ENCODE data around the gene MS4A10. TPM values are rescaled to one million over a fixed set of nuclear protein-coding genes. Genes with fewer than 3 reads are reported as not detected.

MS4A10 gene
- total and polyA plus RNA-seq, 5 donors from 2014 or later = not detected

DNA sequence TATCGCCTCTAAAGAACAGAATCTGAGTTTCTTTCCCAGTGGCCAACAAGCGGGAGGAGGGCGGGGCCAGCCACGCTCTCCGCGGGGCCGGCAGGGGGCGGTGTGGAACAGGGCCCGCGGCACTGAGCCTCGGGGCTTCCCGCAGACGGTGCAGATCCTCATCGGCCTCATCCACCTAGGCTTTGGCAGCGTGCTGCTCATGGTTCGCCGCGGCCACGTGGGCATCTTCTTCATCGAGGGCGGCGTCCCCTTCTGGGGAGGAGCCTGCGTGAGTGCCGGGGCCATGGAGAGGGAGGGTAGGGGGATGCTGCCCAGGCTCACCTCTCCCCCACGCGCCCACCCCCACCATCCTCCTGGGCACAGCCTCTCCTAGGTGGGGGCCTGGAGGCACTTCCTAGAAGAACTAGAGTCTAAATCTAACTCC, 17.7 kb upstream of the MS4A10 start:
- H3K27me3 ChIP-seq (ENCODE audit: control insufficient read depth, insufficient read depth, low read length) = no peaks in the 10 kb centered on the region
- no peak overlapping the region for H3K27ac Mint-ChIP-seq
- no peak overlapping the region for H3K4me3 Mint-ChIP-seq
- H3K4me1 Mint-ChIP-seq = peaks cover 0 to 3% (median 0%) of the 10 kb centered on the region in 4 donors
- no peak for DNase-seq
- H3K27ac ChIP-seq (ENCODE audit: insufficient read depth, low read length, poor library complexity, severe bottlenecking) = no peak overlapping the region
- no peak for ATAC-seq (ENCODE audit: low read depth in 2 of 2)
- H3K27me3 Mint-ChIP-seq = peaks cover 16% of the 10 kb centered on the region
- H3K36me3 ChIP-seq (ENCODE audit: control insufficient read depth, insufficient read depth, low read length) = no peaks in the 10 kb centered on the region
- no peaks in the 10 kb centered on the region for H3K4me1 ChIP-seq (ENCODE audit: control insufficient read depth, insufficient read depth, low read length, poor library complexity, severe bottlenecking)
- no peak overlapping the region for H3K4me3 ChIP-seq (ENCODE audit: low read depth, low read length)
- no peaks in the 10 kb centered on the region for H3K9me3 ChIP-seq (ENCODE audit: control insufficient read depth in 2 of 2, low read length in 2 of 2)
- H3K36me3 Mint-ChIP-seq = no peaks in the 10 kb centered on the region
- peaks cover 0 to 2% (median 0%) of the 10 kb centered on the region in 7 donors for H3K9me3 Mint-ChIP-seq

DNA sequence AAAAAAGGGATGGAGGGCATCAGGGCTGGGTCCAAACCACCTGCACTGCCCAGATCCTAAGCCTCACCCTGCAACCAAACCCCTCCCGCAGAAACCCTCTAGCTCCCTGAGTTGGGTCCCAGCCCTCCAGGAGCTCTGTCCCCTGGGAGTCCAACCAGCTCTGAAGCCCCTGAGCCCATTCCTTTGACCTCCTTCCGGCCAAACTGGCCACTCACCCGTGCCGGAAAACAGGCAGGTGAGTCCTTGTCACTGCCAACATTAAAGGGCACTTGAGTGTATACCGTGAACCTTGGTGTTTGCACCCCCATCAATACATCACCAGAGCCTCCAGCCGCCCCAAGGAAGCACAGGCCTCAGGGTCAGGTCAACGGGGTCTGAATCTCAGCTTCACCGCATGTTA, 16.9 kb upstream of the MS4A10 start:
- no peak overlapping the region for H3K27ac ChIP-seq (ENCODE audit: insufficient read depth, low read length, poor library complexity, severe bottlenecking)
- no peak overlapping the region for H3K4me3 ChIP-seq (ENCODE audit: low read depth, low read length)
- no peaks in the 10 kb centered on the region for H3K36me3 ChIP-seq (ENCODE audit: control insufficient read depth, insufficient read depth, low read length)
- Mint-ChIP-seq H3K27ac (no peak overlapping the region), H3K36me3 (no peaks in the 10 kb centered on the region), H3K4me3 (no peak overlapping the region), H3K4me1 (peaks cover 0 to 3% (median 0%) of the 10 kb centered on the region in 4 donors), H3K9me3 (peaks cover 0 to 2% (median 0%) of the 10 kb centered on the region in 7 donors), H3K27me3 (peaks cover 16% of the 10 kb centered on the region)
- no peaks in the 10 kb centered on the region for H3K9me3 ChIP-seq (ENCODE audit: control insufficient read depth in 2 of 2, low read length in 2 of 2)
- no peaks in the 10 kb centered on the region for H3K4me1 ChIP-seq (ENCODE audit: control insufficient read depth, insufficient read depth, low read length, poor library complexity, severe bottlenecking)
- DNase-seq (no peak), ATAC-seq (ENCODE audit: low read depth in 2 of 2) (no peak)
- H3K27me3 ChIP-seq (ENCODE audit: control insufficient read depth, insufficient read depth, low read length) = no peaks in the 10 kb centered on the region

DNA sequence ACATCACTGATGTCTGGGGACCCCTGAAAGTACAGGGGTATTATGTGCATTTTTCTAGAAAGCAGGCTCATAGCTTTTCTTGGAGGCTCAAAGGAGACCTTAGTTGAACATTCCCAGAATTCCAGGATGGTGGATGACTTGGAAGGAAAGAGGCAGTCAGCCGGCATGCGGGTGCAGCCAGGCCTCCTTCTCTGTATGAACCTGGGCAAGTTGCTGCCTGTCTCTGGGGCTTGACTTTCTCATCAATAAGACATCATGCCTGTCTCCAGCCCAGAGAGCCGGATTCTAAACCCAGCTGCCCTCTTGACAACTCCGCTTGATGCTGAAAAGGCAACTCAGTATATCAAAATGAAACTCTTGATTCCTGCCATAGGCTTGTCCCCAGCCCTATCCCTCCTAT, 15.9 kb upstream of the MS4A10 start:
- H3K4me1 ChIP-seq (ENCODE audit: control insufficient read depth, insufficient read depth, low read length, poor library complexity, severe bottlenecking) = no peaks in the 10 kb centered on the region
- H3K4me1 Mint-ChIP-seq = peaks cover 0 to 3% (median 0%) of the 10 kb centered on the region in 4 donors
- no peak for DNase-seq
- H3K27ac ChIP-seq (ENCODE audit: insufficient read depth, low read length, poor library complexity, severe bottlenecking) = no peak overlapping the region
- peaks cover 16% of the 10 kb centered on the region for H3K27me3 Mint-ChIP-seq
- H3K36me3 ChIP-seq (ENCODE audit: control insufficient read depth, insufficient read depth, low read length) = no peaks in the 10 kb centered on the region
- H3K9me3 ChIP-seq (ENCODE audit: control insufficient read depth in 2 of 2, low read length in 2 of 2) = no peaks in the 10 kb centered on the region
- H3K9me3 Mint-ChIP-seq = peaks cover 0 to 2% (median 0%) of the 10 kb centered on the region in 7 donors
- H3K27ac Mint-ChIP-seq = no peak overlapping the region
- H3K4me3 Mint-ChIP-seq = no peak overlapping the region
- no peak overlapping the region for H3K4me3 ChIP-seq (ENCODE audit: low read depth, low read length)
- H3K27me3 ChIP-seq (ENCODE audit: control insufficient read depth, insufficient read depth, low read length) = no peaks in the 10 kb centered on the region
- ATAC-seq (ENCODE audit: low read depth in 2 of 2) = no peak
- H3K36me3 Mint-ChIP-seq = no peaks in the 10 kb centered on the region

GRCh38 chr11:60769811-60770210, 15.3 kb upstream of the MS4A10 start:
- Histone ChIP-seq H3K4me1 (ENCODE audit: control insufficient read depth, insufficient read depth, low read length, poor library complexity, severe bottlenecking) (no peaks in the 10 kb centered on the region), H3K4me3 (ENCODE audit: low read depth, low read length) (no peak overlapping the region), H3K27ac (ENCODE audit: insufficient read depth, low read length, poor library complexity, severe bottlenecking) (no peak overlapping the region), H3K9me3 (ENCODE audit: control insufficient read depth in 2 of 2, low read length in 2 of 2) (no peaks in the 10 kb centered on the region), H3K36me3 (ENCODE audit: control insufficient read depth, insufficient read depth, low read length) (no peaks in the 10 kb centered on the region), H3K27me3 (ENCODE audit: control insufficient read depth, insufficient read depth, low read length) (no peaks in the 10 kb centered on the region)
- H3K4me3 Mint-ChIP-seq = no peak overlapping the region
- DNase-seq (no peak), ATAC-seq (ENCODE audit: low read depth in 2 of 2) (no peak)
- H3K27ac Mint-ChIP-seq = no peak overlapping the region
- H3K9me3 Mint-ChIP-seq = peaks cover 0 to 2% (median 0%) of the 10 kb centered on the region in 7 donors
- H3K36me3 Mint-ChIP-seq = no peaks in the 10 kb centered on the region
- peaks cover 0 to 7% (median 0%) of the 10 kb centered on the region in 4 donors for H3K4me1 Mint-ChIP-seq
- peaks cover 16% of the 10 kb centered on the region for H3K27me3 Mint-ChIP-seq

- Mint-ChIP-seq H3K27ac (no peak overlapping the region), H3K9me3 (peaks cover 0 to 2% (median 0%) of the 10 kb centered on the region in 7 donors), H3K4me1 (peaks cover 0 to 11% (median 5%) of the 10 kb centered on the region in 4 donors), H3K27me3 (peaks cover 23% of the 10 kb centered on the region), H3K36me3 (no peaks in the 10 kb centered on the region), H3K4me3 (no peak overlapping the region)
- H3K9me3 ChIP-seq (ENCODE audit: control insufficient read depth in 2 of 2, low read length in 2 of 2) = no peaks in the 10 kb centered on the region
- H3K36me3 ChIP-seq (ENCODE audit: control insufficient read depth, insufficient read depth, low read length) = no peaks in the 10 kb centered on the region
- H3K27ac ChIP-seq (ENCODE audit: insufficient read depth, low read length, poor library complexity, severe bottlenecking) = no peak overlapping the region
- H3K4me3 ChIP-seq (ENCODE audit: low read depth, low read length) = no peak overlapping the region
- H3K27me3 ChIP-seq (ENCODE audit: control insufficient read depth, insufficient read depth, low read length) = no peaks in the 10 kb centered on the region
- ATAC-seq (ENCODE audit: low read depth in 2 of 2) (no peak), DNase-seq (no peak)
- no peaks in the 10 kb centered on the region for H3K4me1 ChIP-seq (ENCODE audit: control insufficient read depth, insufficient read depth, low read length, poor library complexity, severe bottlenecking)
Measured at GRCh38 chr11:60771146-60771545, 14.0 kb upstream of the MS4A10 start.

DNA sequence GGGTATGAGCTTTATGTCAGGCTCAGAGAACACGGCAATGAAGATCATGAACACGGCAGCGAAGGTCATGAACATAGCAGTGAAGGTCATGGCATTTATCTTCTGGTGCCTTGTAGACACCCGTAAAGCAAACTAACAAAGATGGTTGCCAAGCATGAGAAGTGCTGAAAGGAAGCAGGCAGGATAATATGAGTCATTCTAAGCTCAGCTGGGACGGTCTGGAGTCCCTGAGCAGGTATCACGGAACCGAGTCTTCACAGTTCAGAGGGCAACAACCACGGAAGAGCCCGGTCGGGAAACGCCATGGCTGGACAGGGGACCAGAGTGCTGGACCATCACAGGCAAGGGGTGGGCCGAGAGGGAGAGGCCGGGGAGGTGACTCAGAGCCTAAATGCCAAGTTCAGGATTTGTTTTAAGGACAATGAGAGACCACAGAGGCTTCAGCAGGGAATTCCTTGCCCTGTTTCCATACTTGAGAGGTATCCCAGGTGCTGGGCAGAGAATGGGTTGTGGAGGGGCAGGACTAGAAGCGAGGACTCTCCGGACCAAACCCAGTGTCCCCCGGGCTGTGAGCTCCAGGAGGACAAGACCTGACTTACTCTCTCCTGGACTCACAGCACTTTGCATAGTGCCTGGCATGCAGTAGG, 13.1 kb upstream of the MS4A10 start:
- Mint-ChIP-seq H3K4me3 (no peak overlapping the region), H3K9me3 (peaks cover 0 to 2% (median 0%) of the 10 kb centered on the region in 7 donors), H3K4me1 (peaks cover 0 to 10% (median 5%) of the 10 kb centered on the region in 4 donors), H3K36me3 (no peaks in the 10 kb centered on the region), H3K27ac (no peak overlapping the region), H3K27me3 (peaks cover 23% of the 10 kb centered on the region)
- Histone ChIP-seq H3K4me1 (ENCODE audit: control insufficient read depth, insufficient read depth, low read length, poor library complexity, severe bottlenecking) (no peaks in the 10 kb centered on the region), H3K4me3 (ENCODE audit: low read depth, low read length) (no peak overlapping the region), H3K9me3 (ENCODE audit: control insufficient read depth in 2 of 2, low read length in 2 of 2) (no peaks in the 10 kb centered on the region), H3K27ac (ENCODE audit: insufficient read depth, low read length, poor library complexity, severe bottlenecking) (no peak overlapping the region), H3K27me3 (ENCODE audit: control insufficient read depth, insufficient read depth, low read length) (no peaks in the 10 kb centered on the region), H3K36me3 (ENCODE audit: control insufficient read depth, insufficient read depth, low read length) (no peaks in the 10 kb centered on the region)
- ATAC-seq (ENCODE audit: low read depth in 2 of 2) (no peak), DNase-seq (no peak)

DNA sequence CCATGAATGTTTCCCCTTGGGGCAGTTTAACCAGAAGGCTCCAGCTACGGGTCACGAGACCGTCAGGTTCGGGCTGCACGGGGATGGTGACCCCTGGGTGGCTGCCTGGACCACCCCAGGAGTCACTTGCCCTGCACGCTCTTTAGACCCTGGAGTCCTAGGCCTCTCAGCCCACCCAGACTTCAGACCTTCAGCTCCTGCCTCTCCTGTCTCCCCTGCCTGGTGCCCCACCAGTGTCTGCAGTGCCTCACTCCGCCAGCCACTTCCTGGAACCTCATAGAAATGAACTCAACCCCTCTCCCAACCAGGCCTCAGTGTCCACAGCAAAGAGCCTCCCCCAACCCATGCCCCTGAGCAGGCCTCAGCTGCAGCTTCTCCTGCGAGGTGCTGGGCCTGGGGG, 12.5 kb upstream of the MS4A10 start:
- no peaks in the 10 kb centered on the region for H3K4me1 ChIP-seq (ENCODE audit: control insufficient read depth, insufficient read depth, low read length, poor library complexity, severe bottlenecking)
- DNase-seq (no peak), ATAC-seq (ENCODE audit: low read depth in 2 of 2) (no peak)
- Mint-ChIP-seq H3K36me3 (no peaks in the 10 kb centered on the region), H3K27me3 (peaks cover 23% of the 10 kb centered on the region), H3K9me3 (no peaks in the 10 kb centered on the region), H3K4me3 (no peak overlapping the region), H3K27ac (no peak overlapping the region), H3K4me1 (peaks cover 0 to 10% (median 4%) of the 10 kb centered on the region in 4 donors)
- H3K27me3 ChIP-seq (ENCODE audit: control insufficient read depth, insufficient read depth, low read length) = no peaks in the 10 kb centered on the region
- H3K27ac ChIP-seq (ENCODE audit: insufficient read depth, low read length, poor library complexity, severe bottlenecking) = no peak overlapping the region
- no peaks in the 10 kb centered on the region for H3K36me3 ChIP-seq (ENCODE audit: control insufficient read depth, insufficient read depth, low read length)
- H3K4me3 ChIP-seq (ENCODE audit: low read depth, low read length) = no peak overlapping the region
- H3K9me3 ChIP-seq (ENCODE audit: control insufficient read depth in 2 of 2, low read length in 2 of 2) = no peaks in the 10 kb centered on the region

- no peaks in the 10 kb centered on the region for H3K27me3 ChIP-seq (ENCODE audit: control insufficient read depth, insufficient read depth, low read length)
- ATAC-seq (ENCODE audit: low read depth in 2 of 2) (no peak), DNase-seq (no peak)
- H3K27me3 Mint-ChIP-seq = peaks cover 14% of the 10 kb centered on the region
- H3K9me3 ChIP-seq (ENCODE audit: control insufficient read depth in 2 of 2, low read length in 2 of 2) = no peaks in the 10 kb centered on the region
- H3K27ac Mint-ChIP-seq = peak overlapping the region in 1 of 3 donors; percentile 28
- H3K4me3 Mint-ChIP-seq = no peak overlapping the region
- H3K36me3 Mint-ChIP-seq = no peaks in the 10 kb centered on the region
- peaks cover 0 to 10% (median 4%) of the 10 kb centered on the region in 4 donors for H3K4me1 Mint-ChIP-seq
- H3K9me3 Mint-ChIP-seq = no peaks in the 10 kb centered on the region
- H3K4me1 ChIP-seq (ENCODE audit: control insufficient read depth, insufficient read depth, low read length, poor library complexity, severe bottlenecking) = no peaks in the 10 kb centered on the region
- H3K36me3 ChIP-seq (ENCODE audit: control insufficient read depth, insufficient read depth, low read length) = no peaks in the 10 kb centered on the region
- H3K4me3 ChIP-seq (ENCODE audit: low read depth, low read length) = no peak overlapping the region
- no peak overlapping the region for H3K27ac ChIP-seq (ENCODE audit: insufficient read depth, low read length, poor library complexity, severe bottlenecking)
Measured at GRCh38 chr11:60774726-60775125, 10.4 kb upstream of the MS4A10 start.
